ENCODE measurements around the gene YEATS2. TPM values are rescaled to one million over a fixed set of nuclear protein-coding genes. Genes with fewer than 3 reads are reported as not detected.

The YEATS2 gene
- total RNA-seq, 1 experiment from 2014 or later = 33.8 TPM

DNA sequence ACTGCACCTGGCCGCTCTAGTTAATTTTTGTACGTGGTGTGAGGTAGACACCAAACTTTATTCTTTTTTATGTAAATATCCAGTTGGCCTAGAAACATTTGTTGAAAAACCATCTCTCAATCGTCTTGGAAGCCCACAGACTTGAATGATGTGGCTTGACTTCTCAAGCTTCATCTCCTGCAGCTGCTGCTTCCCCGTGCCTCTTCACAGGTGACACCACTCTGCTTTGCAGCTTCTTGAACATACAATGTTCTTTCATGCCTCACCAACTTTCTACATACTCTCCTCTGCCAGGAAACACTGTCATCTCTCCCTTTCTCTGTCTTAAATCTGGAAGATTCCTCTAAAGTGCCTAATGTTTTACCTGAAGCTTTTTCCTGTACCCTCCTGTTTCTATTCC, 92.2 kb downstream of the YEATS2 start:
- Histone ChIP-seq H3K27ac (ENCODE audit: low read length) (no peak overlapping the region), H3K36me3 (ENCODE audit: control insufficient read depth, insufficient read depth, low read length) (no peaks in the 10 kb centered on the region; the same call in 1 of the 2 replicates), H3K4me3 (ENCODE audit: low read depth in 2 of 2, low read length in 2 of 2) (no peak overlapping the region), H3K4me1 (ENCODE audit: control insufficient read depth, insufficient read depth, low read length) (no peaks in the 10 kb centered on the region), H3K27me3 (ENCODE audit: control insufficient read depth, insufficient read depth, low read length) (no peaks in the 10 kb centered on the region), H3K9me3 (ENCODE audit: control insufficient read depth, insufficient read depth, low read depth, low read length) (no peaks in the 10 kb centered on the region)
- TF ChIP-seq POLR2AphosphoS5 (IDR thresholded peaks at IDR 0.05; ENCODE audit: low read depth, low read length) = no peak
- no peak for TF ChIP-seq TCF7L2 (IDR thresholded peaks at IDR 0.05; ENCODE audit: low read depth, low read length)
- POLR2A ChIA-PET = no interaction called here
- in situ Hi-C loops (cut with HindIII; ENCODE audit: low pct_unique_long_range_greater_than_20kb, low sequenced_read_pairs) = no loop called here
- BruUV-seq (replicated peaks) = no TSS peak
- DNase-seq (ENCODE audit: low read depth, low spot score) (no peak), ATAC-seq (no peak)
- intact Hi-C loops (cut with micrococcal nuclease; ENCODE audit: unreplicated experiment) = no loop called here
- CTCF ChIA-PET = no interaction called here

- DNase-seq (ENCODE audit: low read depth, low spot score) (no peak), ATAC-seq (no peak)
- no peaks in the 10 kb centered on the region for H3K27me3 ChIP-seq (ENCODE audit: control insufficient read depth, insufficient read depth, low read length)
- intact Hi-C loops (cut with micrococcal nuclease; ENCODE audit: unreplicated experiment) = no loop called here
- in situ Hi-C loops (cut with HindIII; ENCODE audit: low pct_unique_long_range_greater_than_20kb, low sequenced_read_pairs) = no loop called here
- BruUV-seq (replicated peaks) = no TSS peak
- H3K27ac ChIP-seq (ENCODE audit: low read length) = no peak overlapping the region
- no peaks in the 10 kb centered on the region for H3K9me3 ChIP-seq (ENCODE audit: control insufficient read depth, insufficient read depth, low read depth, low read length)
- ChIA-PET POLR2A (no interaction called here), CTCF (no interaction called here)
- no peak for TF ChIP-seq TCF7L2 (IDR thresholded peaks at IDR 0.05; ENCODE audit: low read depth, low read length)
- TF ChIP-seq SIN3A (IDR thresholded peaks at IDR 0.05; ENCODE audit: borderline replicate concordance, insufficient read depth, low read depth, low read length) = no peak
- TF ChIP-seq POLR2AphosphoS5 (IDR thresholded peaks at IDR 0.05; ENCODE audit: low read depth, low read length) = no peak
- TF ChIP-seq REST (IDR thresholded peaks at IDR 0.05; ENCODE audit: insufficient read depth in 1 of 2, low read depth in 2 of 2, low read length in 1 of 2) = no peak
- TF ChIP-seq CTCF (IDR thresholded peaks at IDR 0.05) = no peak
- H3K4me1 ChIP-seq (ENCODE audit: control insufficient read depth, insufficient read depth, low read length) = no peaks in the 10 kb centered on the region
- H3K4me3 ChIP-seq (ENCODE audit: low read depth in 2 of 2, low read length in 2 of 2) = no peak overlapping the region
- H3K36me3 ChIP-seq (ENCODE audit: control insufficient read depth, insufficient read depth, low read length) = no peaks in the 10 kb centered on the region; the same call in 1 of the 2 replicates
Observed at GRCh38 chr3:183790700-183791099, 93.1 kb downstream of the YEATS2 start.

DNA sequence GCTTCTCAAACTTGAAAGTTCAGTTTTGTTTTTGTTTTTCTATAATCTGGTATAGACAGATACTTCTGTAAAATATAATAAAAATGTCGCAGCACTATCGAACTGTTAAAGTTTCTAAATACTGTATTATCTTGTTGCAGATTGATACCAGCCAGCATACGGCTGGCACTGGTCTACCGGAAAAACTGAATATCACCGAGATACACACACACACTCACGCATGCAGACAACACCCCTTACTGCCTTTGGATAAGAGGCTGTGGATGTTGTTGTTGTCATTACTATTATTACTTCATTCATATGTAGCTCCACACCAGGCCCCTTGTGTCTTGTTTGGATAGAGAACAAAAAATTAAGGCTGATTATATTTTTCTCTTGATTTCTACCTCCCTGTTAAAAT, 95.4 kb downstream of the YEATS2 start:
- DNase-seq (ENCODE audit: low read depth, low spot score) (no peak), ATAC-seq (no peak)
- POLR2A ChIA-PET = no interaction called here
- Histone ChIP-seq H3K27me3 (ENCODE audit: control insufficient read depth, insufficient read depth, low read length) (no peaks in the 10 kb centered on the region), H3K27ac (ENCODE audit: low read length) (no peak overlapping the region), H3K4me1 (ENCODE audit: control insufficient read depth, insufficient read depth, low read length) (no peaks in the 10 kb centered on the region), H3K9me3 (ENCODE audit: control insufficient read depth, insufficient read depth, low read depth, low read length) (no peaks in the 10 kb centered on the region), H3K4me3 (ENCODE audit: low read depth in 2 of 2, low read length in 2 of 2) (no peak overlapping the region), H3K36me3 (ENCODE audit: control insufficient read depth, insufficient read depth, low read length) (no peaks in the 10 kb centered on the region)
- in situ Hi-C loops (cut with HindIII; ENCODE audit: low pct_unique_long_range_greater_than_20kb, low sequenced_read_pairs) = no loop called here
- no TSS peak for BruUV-seq (replicated peaks)
- CTCF ChIA-PET = interaction anchor here (1.0 kb wide), 1 partner anchor 313 kb away, joined by 3 read pairs; no protein-coding TSS in a partner anchor
- TF ChIP-seq TCF7L2 (IDR thresholded peaks at IDR 0.05; ENCODE audit: low read depth, low read length) = no peak
- no peak for TF ChIP-seq REST (IDR thresholded peaks at IDR 0.05; ENCODE audit: insufficient read depth in 1 of 2, low read depth in 2 of 2, low read length in 1 of 2)
- no peak for TF ChIP-seq POLR2AphosphoS5 (IDR thresholded peaks at IDR 0.05; ENCODE audit: low read depth, low read length)
- TF ChIP-seq SIN3A (IDR thresholded peaks at IDR 0.05; ENCODE audit: borderline replicate concordance, insufficient read depth, low read depth, low read length) = no peak
- TF ChIP-seq CTCF (IDR thresholded peaks at IDR 0.05) = no peak
- intact Hi-C loops (cut with micrococcal nuclease; ENCODE audit: unreplicated experiment) = no loop called here

Measured in Panc1 (cell line).